HG02763 (cell line): ENCODE data around the gene SURF2.
"Not testable (repeated sequence)": the region's sequence is repeated elsewhere in the genome, so short reads cannot be mapped to it uniquely, and the experiment has no call there.

ENCODE experiments used
- ATAC-seq: cut with Tn5 transposase; IDR thresholded peaks from one replicate; pipeline ENCODE4 v1.9.1; 2021; ENCODE audit warnings: mild to moderate bottlenecking, moderate library complexity; ENCODE audit not compliant: unreplicated experiment

Gene SURF2

DNA sequence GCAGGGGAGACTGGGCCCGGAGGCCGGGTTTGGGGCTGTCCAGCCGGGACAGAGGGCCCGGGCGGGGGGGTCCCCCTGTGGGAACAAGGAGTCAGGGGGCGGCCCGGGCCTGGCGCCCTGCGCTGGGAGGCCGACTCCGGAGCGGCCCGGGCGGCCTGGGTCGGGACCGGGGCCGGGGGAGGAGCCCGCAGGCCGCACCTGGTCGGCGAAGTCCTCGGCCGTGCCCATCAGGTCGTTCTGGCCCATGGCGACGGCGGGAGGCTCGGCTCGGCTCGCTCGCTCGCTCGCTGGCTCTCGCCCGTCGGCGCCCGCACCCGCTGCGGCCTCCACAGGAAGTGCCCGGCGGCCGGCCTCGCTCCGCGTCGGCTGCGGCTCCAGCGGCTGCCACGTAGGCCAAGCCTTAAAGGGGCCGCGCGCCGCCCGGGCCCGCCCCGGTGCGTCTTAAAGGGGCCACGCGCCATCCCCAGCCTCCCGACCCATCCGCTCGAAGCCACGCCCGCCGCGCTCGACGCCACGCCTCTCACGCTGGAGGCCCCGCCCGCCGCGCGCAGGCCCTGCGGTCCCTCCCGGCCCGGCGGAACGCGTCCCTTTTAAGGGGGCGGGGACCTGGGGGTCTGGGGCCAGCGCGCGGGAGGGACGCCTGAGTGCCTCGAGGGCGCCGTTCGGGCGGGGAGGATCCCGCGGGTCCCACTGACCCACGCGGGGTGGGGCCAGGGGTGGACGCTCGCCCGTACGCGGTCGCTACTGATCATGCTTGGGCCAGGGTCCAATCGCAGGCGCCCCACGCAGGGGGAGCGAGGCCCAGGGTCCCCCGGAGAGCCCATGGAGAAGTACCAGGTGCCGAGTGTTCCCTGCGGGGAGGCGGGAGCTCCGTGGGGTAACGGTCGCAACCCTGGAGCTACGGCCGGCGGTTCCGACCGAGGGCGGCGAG is 19.6 kb downstream of the SURF2 start, which contains the start of the genes STKLD1 and SURF4:
Gene STKLD1 (plus strand): TSS at position 643 of the 931 bp plus-strand sequence. CDS start 108 bp downstream, at position 751.
Gene SURF4 (minus strand): TSS at position 337 of the 931 bp plus-strand sequence. CDS start 91 bp downstream, at position 246.
- peak; percentile 84 for ATAC-seq

DNA sequence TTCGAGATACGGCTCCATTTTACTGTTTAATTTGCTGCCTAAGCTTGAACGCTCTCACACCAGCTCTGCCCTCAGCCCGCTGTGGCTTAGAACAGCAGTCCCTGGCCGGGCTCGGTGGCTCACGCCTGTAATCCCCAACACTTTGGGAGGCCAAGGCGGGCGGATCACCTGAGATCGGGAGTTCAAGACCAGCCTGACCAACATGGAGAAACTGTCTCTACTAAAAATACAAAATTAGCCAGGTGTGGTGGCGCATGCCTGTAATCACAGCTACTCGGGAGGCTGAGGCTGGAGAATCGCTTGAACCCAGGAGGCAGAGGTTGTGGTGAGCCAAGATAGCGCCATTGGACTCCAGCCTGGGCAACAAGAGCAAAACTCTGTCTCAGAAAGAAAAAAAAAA is 20.9 kb downstream of the SURF2 start:
- not testable (repeated sequence) for ATAC-seq

DNA sequence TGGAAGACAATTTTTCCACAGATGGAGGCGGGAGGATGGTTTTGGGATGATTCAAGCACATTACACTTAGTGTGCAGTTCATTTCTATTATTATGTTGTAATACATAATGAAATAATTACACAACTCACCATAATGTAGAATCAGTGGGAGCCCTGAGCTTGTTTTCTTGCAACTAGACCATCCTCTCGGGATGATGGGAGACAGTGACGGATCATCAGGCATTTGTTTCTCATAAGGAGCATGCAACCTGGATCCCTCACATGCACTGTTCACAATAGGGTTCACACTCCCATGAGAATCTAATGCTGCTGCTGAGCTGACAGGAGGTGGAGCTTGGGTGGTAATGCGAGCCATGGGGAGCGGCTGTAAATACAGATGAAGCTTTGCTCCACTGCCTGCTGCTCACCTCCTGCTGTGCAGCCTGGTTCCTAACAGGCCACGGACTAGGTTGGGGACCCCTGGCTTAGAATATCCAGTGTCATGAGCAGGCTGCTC is 21.4 kb downstream of the SURF2 start:
- no peak for ATAC-seq

- no peak for ATAC-seq
These were observed 22.1 kb downstream of the SURF2 start for GRCh38 chr9:133378408-133378962.

DNA sequence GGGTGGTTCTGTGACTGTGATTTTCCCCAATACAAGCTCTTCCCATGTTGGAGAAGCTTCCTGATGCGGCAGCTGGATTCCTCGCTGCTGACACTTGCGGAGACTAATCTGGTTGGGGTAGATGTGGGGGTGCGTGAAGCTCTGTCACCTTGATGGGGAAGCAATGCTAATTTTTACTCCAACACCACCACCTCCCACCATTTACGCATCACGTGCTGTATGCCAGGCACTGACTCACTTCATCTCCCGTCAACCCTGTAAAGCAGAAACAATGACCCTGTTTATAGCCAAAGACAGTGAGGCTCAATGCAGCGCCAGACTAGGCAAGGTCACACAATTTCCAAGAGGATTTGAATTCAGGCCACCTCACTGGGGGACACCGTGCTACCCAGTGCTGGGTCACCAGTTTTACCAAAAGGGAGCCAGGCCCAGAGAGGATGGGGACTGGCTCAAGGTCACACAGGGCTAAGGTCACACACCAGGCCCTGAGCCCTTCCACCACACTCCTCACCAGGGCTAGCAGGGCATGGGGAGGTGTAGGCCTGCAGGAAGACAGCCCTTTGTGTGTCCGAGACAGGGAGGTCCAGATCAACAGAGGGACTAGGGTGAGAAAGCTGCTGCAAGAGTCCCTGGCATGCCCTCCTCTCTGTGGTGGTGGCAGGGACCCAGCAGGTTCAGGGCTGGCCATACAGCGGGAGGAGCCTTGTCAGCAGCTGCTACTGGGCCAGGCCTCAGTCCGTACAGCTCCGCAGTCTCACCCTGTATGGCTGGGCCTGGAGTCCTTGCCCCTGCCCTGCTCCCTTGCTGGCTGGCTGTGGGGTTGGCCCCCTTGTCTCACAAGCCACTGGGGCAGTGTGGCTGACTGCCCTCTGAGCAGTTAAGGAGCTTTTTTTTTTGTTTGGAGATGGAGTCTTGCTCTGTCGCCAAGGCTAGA is 23.1 kb downstream of the SURF2 start:
- ATAC-seq = no peak

- ATAC-seq = no peak
These were observed 24.4 kb downstream of the SURF2 start for GRCh38 chr9:133380734-133381133.

DNA sequence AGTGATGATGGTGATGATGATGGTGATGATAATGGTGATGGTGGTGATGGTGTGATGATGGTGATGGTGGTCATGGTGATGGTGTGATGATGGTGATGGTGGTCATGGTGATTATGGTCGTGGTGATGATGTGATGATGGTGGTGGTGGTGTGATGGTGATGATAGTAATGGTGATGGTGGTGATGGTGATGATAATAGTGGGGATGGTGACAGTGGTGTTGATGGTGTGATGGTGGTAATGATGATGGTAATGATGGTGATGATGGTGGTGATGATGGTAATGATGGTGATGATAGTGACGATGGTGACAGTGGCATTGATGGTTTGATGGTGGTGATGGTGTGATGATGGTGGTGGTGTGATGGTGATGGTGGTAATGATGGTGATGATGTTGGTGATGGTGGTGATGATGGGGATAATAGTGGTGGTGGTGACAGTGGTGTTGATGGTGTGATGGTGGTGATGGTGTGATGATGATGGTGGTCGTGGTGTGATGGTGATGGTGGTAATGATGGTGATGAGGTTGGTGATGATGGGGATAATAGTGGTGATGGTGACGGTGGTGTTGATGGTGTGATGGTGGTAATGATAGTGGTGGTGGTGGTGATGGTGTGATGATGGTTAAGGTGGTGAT is 26.3 kb downstream of the SURF2 start:
- no peak for ATAC-seq

DNA sequence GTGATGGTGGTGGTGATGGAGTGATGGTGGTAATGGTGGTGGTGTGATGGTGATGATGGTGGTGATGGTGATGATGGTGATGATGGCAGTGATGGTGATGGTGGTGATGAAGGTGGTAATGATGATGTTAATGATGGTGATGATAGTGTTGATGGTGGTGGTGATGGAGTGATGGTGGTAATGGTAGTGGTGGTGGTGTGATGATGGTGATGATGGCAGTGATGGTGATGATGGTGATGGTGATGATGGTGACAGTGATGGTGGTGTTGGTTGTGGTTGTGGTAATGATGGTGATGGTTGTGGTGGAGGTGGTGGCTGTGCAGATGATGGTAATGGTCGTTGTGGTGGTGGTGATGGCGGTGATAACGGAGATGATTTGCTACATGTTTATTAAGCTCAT is 27.1 kb downstream of the SURF2 start:
- no peak for ATAC-seq

GRCh38 chr9:133384736-133385321 is 28.5 kb downstream of the SURF2 start:
- no peak for ATAC-seq

GRCh38 chr9:133385452-133385851 is 29.1 kb downstream of the SURF2 start:
- no peak for ATAC-seq

GRCh38 chr9:133386338-133386737 is 30.0 kb downstream of the SURF2 start:
- ATAC-seq = no peak

GRCh38 chr9:133387680-133388079 is 31.3 kb downstream of the SURF2 start:
- no peak for ATAC-seq

GRCh38 chr9:133389025-133389557 is 32.7 kb downstream of the SURF2 start:
- ATAC-seq = no peak

DNA sequence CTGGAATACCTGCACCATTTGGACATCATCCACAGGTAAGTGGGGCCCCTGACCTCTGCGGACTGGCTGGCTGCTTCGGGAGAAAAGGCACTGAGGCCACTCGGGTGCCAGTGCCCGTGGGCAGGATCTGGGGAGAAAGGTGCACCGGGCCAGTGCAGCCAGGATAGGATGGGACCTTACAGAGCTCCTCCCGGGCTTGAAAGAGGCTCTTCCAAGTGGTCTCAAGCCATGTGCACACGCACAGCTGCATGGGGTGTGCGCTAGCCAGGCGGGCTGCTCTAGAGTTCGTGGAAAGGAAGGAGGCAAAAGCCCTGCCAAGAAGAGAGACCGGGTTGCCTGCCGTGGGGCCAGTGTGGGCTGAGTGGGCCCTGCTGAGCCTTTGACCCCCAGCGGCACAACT is 33.2 kb downstream of the SURF2 start:
- no peak for ATAC-seq

GRCh38 chr9:133390713-133391112 is 34.4 kb downstream of the SURF2 start:
- no peak for ATAC-seq

GRCh38 chr9:133391449-133391848 is 35.1 kb downstream of the SURF2 start:
- not testable (repeated sequence) for ATAC-seq

DNA sequence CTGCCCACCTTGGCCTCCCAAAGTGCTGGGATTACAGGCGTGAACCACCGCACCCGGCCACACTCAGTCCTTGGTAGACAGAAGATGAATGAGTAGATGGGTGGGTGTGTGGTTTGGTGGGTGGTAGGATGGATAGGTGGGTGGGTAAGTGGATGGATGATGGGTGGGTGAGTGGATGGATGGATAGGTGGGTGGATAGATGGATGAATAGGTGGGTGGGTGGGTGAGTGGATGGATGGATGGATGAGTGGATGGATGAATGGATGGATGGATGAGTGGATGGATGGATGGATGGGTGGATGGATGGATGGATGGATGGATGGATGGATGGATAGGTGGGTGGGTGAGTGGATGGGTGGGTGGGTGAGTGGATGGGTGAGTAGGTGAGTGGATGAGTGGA is 36.0 kb downstream of the SURF2 start:
- ATAC-seq = not testable (repeated sequence)

- no peak for ATAC-seq
These were observed 37.0 kb downstream of the SURF2 start for GRCh38 chr9:133393399-133393798.

DNA sequence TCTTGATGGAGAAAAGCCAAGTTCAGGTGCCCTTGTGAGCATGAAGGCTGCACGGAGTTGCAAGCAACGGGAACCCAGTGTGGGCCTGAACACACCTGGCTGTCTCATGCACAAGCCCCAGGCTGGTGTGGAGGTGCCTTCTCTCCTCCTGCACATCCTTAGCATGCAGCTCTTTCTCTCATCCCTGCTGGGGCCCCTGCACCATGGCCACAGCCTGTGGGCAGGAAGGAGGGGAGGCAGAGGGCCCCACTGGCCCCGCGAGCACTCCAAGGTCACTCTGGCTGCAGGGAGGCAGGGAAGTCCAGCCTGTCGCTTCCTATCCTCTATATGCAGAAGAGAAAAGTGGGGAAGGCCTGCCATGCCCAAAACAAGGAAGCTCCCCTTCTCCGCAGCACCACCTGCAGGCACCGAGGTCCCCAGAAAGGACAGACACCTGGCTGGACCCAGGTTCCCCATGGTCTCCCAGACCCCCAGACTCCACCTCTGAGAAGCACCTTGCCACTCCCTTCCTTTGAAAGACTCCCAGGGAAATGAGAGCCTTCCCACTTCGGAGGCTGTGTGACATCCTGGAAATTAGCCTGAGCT is 38.4 kb downstream of the SURF2 start:
- ATAC-seq = no peak
